K562 (cell line): Measurements from ENCODE around the gene RHOB.

Source experiments
- TRIM24 ChIP-seq, 2 experiments: fragments of 450-650 bp; IDR thresholded peaks; 2 replicates each; pipeline ENCODE4 v1.6.1; 2016
- USF1 ChIP-seq: sonication (generic); formaldehyde crosslinking; IDR thresholded peaks from 2 replicates; pipeline ENCODE4 v1.9.0; 2022; ENCODE audit warnings: mild to moderate bottlenecking, missing genetic modification reagents

GRCh38 chr2:20438334-20439192 is 8.3 kb upstream of the RHOB start:
- TF ChIP-seq TRIM24 (IDR thresholded peaks at IDR 0.05), result no peak; a peak in 1 of 4 replicates
- no peak for TF ChIP-seq USF1 (CRISPR knock-in tag)
